Gastroesophageal sphincter (tissue), 3 donors: ENCODE measurements around the gene PDE3A.

Experiments used
- CTCF ChIP-seq, 4 experiments: fragments of 200-600 bp in 2 of 4; fragments of 450-650 bp in 2 of 4; sonication (generic) in 1 of 4; IDR thresholded peaks; one replicate each; pipeline ENCODE4 v1.5.1; 2017 to 2019; ENCODE audit warnings: antibody characterized with exemption in 4 of 4, mild to moderate bottlenecking in 2 of 4, moderate library complexity in 2 of 4
- POLR2A ChIP-seq, 2 donors: fragments of 450-650 bp; IDR thresholded peaks; one replicate each; pipeline ENCODE4 v1.6.1; 2017; ENCODE audit warnings: antibody characterized with exemption in 2 of 2, mild to moderate bottlenecking in 2 of 2, moderate library complexity in 1 of 2

DNA sequence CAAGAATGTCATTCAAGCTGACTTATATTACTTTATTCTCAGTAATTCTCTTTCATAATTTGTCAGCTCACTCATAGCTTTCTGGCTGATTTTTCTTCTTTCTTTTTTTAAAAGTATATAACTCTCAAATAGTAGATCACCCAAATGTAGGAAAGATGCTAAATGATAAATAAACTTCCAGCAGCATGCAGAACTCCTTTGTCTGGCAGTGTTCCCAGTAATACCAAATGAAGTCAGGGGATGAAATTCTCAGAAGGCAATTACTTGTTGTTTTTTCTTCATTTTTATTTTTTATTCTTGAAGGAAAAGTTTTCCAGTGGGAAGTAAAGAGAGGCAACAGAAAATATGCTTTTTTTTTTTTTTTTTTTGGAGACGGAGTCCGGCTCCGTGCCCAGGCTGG, 193.5 kb downstream of the PDE3A start:
- no peak for TF ChIP-seq CTCF (IDR thresholded peaks at IDR 0.05)
- no peak for TF ChIP-seq POLR2A (IDR thresholded peaks at IDR 0.05)
